RWPE2 (cell line): ENCODE results near the gene KARS1.

Source experiments
- ATAC-seq: fragments of 200-7000 bp; cut with Tn5 transposase; 3 replicates; pipeline ENCODE4 v1.9.1; 2021; ENCODE audit warnings: low read depth
- DNase-seq: peaks from one replicate; pipeline ENCODE4 v3.0.0-alpha.2; 2020; ENCODE audit warnings: low spot score
- H3K27ac ChIP-seq: fragments of 450-650 bp; 2 replicates; pipeline ENCODE4 v1.5.1; 2017; ENCODE audit warnings: mild to moderate bottlenecking; ENCODE audit not compliant: poor library complexity, severe bottlenecking
- H3K27me3 ChIP-seq: fragments of 250-450 bp; sonication (Bioruptor Pico); 2 replicates; pipeline ENCODE4 v1.5.1; 2021; ENCODE audit warnings: mild to moderate bottlenecking, moderate library complexity; ENCODE audit not compliant: insufficient read depth, poor library complexity, severe bottlenecking
- H3K36me3 ChIP-seq: fragments of 250-450 bp; sonication (Bioruptor Pico); 2 replicates; pipeline ENCODE4 v1.5.1; 2020; ENCODE audit warnings: low read depth, mild to moderate bottlenecking, moderate library complexity
- H3K4me1 ChIP-seq: fragments of 250-450 bp; sonication (Bioruptor Pico); 2 replicates; pipeline ENCODE4 v1.5.1; 2021; ENCODE audit warnings: mild to moderate bottlenecking, moderate library complexity; ENCODE audit not compliant: insufficient read depth, poor library complexity, severe bottlenecking
- H3K4me3 ChIP-seq: fragments of 250-450 bp; sonication (Bioruptor Pico); 2 replicates; pipeline ENCODE4 v1.5.1; 2021; ENCODE audit warnings: mild to moderate bottlenecking, moderate library complexity; ENCODE audit not compliant: severe bottlenecking
- H3K9me3 ChIP-seq: fragments of 250-450 bp; sonication (Bioruptor Pico); 2 replicates; pipeline ENCODE4 v1.5.1; 2021; ENCODE audit warnings: mild to moderate bottlenecking, moderate library complexity; ENCODE audit not compliant: severe bottlenecking
- CTCF ChIP-seq: fragments of 450-650 bp; IDR thresholded peaks from one replicate; pipeline ENCODE4 v1.5.1; 2017; ENCODE audit warnings: mild to moderate bottlenecking, moderate library complexity; ENCODE audit not compliant: poor library complexity, severe bottlenecking

Gene KARS1

GRCh38 chr16:75628351-75628750 is 19.1 kb downstream of the KARS1 start:
- Histone ChIP-seq H3K4me1 (no peaks in the 10 kb centered on the region), H3K27ac (no peak overlapping the region), H3K27me3 (no peaks in the 10 kb centered on the region), H3K9me3 (no peaks in the 10 kb centered on the region), H3K4me3 (no peak overlapping the region), H3K36me3 (peaks cover 79% of the 10 kb centered on the region)
- ATAC-seq (no peak), DNase-seq (no peak)
- no peak for TF ChIP-seq CTCF

- TF ChIP-seq CTCF: no peak
- no peak for DNase-seq
- H3K27me3 ChIP-seq: no peaks in the 10 kb centered on the region
- no peak for ATAC-seq
- no peak overlapping the region for H3K4me3 ChIP-seq
- H3K4me1 ChIP-seq: no peaks in the 10 kb centered on the region
- peaks cover 74% of the 10 kb centered on the region for H3K36me3 ChIP-seq
- H3K27ac ChIP-seq: no peak overlapping the region
- no peaks in the 10 kb centered on the region for H3K9me3 ChIP-seq
Measured at GRCh38 chr16:75627851-75628250, 19.6 kb downstream of the KARS1 start.

- no peak for TF ChIP-seq CTCF
- peaks cover 2% of the 10 kb centered on the region for H3K4me1 ChIP-seq
- H3K36me3 ChIP-seq: peaks cover 64% of the 10 kb centered on the region
- no peak overlapping the region for H3K27ac ChIP-seq
- H3K9me3 ChIP-seq: no peaks in the 10 kb centered on the region
- no peak overlapping the region for H3K4me3 ChIP-seq
- DNase-seq (no peak), ATAC-seq (no peak)
- H3K27me3 ChIP-seq: no peaks in the 10 kb centered on the region
Measured at GRCh38 chr16:75626806-75627205, 20.7 kb downstream of the KARS1 start.

- Histone ChIP-seq H3K9me3 (no peaks in the 10 kb centered on the region), H3K36me3 (peaks cover 62% of the 10 kb centered on the region), H3K27ac (no peak overlapping the region), H3K4me1 (peaks cover 12% of the 10 kb centered on the region), H3K27me3 (no peaks in the 10 kb centered on the region), H3K4me3 (no peak overlapping the region)
- TF ChIP-seq CTCF: no peak
- ATAC-seq: no peak
- DNase-seq: no peak
Measured at GRCh38 chr16:75624921-75625334, 22.5 kb downstream of the KARS1 start.

- no peaks in the 10 kb centered on the region for H3K27me3 ChIP-seq
- DNase-seq: peak; percentile 98
- H3K4me3 ChIP-seq: peak within 1 kb of the TSS; percentile 55
- no peak for TF ChIP-seq CTCF
- ATAC-seq: peak; percentile 95
- H3K4me1 ChIP-seq: peaks cover 12% of the 10 kb centered on the region
- H3K27ac ChIP-seq: peak within 1 kb of the TSS; percentile 55
- H3K9me3 ChIP-seq: no peaks in the 10 kb centered on the region
- H3K36me3 ChIP-seq: peaks cover 58% of the 10 kb centered on the region
Measured at GRCh38 chr16:75622761-75623605, 24.5 kb downstream of the KARS1 start, which contains the start of gene ADAT1. TSS of gene ADAT1 (minus strand) at chr16:75623281. CDS start at chr16:75620799, 2,482 bp downstream.
